ENCODE results near the gene AFF1.
"Not testable (repeated sequence)": the region's sequence is repeated elsewhere in the genome, so short reads cannot be mapped to it uniquely, and the experiment has no call there.

The AFF1 gene

GRCh38 chr4:87037171-87037570 lies 102.4 kb downstream of the AFF1 start:
- not testable (repeated sequence) for DNase-seq

DNA sequence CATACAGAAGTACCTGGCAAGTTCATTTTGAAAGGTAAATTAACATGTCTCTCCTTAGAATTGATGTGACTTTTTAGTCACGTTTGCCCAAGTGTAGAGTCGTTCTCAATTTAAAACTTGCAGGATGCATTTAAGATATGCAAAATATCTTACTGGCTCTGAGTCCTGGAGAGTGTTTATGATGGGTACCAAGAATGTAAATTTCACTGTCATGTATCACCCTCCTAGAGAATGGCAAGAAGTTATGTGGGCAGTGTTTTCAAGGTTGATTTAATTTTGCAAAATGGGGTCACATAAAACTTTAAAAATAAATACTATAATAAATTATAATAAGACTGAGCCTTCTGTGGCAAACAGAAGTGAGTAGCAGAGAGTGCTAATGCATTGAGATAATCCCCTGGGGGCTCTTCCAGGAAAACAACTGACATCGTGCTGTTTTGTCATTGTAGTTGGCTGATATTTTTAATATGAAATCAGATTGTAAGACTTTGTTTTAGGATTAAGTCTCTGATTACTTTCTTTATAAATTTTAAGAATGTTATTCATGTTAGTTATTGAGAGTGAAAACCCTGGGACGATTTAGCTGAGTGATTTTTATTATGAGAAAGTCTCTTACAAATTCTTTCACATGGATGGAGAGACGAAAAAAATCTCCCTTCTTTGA lies 103.0 kb downstream of the AFF1 start:
- no peak for DNase-seq

GRCh38 chr4:87038837-87039615 lies 104.2 kb downstream of the AFF1 start:
- DNase-seq: no peak

GRCh38 chr4:87041141-87041540 lies 106.3 kb downstream of the AFF1 start:
- no peak for DNase-seq

- no peak for DNase-seq
Measured at GRCh38 chr4:87042221-87042620, 107.4 kb downstream of the AFF1 start.

DNA sequence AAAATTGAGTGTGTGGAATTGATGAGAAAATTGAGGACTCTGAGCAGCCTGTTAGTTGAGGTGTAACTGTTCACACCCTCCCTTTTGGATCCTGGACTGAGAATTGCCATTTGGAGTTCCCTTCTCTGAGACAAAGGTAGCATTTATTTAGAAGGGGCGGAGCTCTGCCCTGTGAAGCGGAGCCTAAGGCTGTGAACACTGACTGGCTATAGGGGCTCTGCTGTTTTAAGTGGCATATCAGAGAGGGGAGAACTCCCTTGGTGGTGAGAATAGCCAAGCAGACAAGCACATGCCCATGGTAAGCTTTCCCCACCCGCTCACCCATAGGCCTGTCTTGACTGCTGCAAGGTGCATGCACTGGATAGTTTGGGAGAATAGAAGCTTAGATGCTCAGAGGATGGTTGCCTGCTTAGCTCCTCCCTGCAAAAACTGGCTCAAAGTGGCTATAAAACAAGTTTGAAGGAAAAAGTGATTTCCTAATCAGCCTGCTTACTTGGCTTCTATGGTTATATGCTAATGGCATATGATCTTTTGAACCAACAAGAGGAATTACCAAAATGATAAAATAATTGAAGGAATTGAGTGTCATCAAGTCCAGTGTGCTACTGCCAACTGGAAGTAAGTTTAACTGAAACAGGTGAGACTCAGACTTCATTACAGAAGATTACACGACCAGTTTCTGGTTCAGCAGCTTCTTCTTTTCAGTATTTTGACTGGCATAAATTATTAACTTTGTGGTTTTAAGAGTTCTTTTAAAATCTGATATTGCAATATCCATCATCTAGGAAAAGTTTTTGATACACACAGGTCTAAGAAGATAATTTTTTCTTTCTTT lies 108.4 kb downstream of the AFF1 start:
- DNase-seq: no peak

DNA sequence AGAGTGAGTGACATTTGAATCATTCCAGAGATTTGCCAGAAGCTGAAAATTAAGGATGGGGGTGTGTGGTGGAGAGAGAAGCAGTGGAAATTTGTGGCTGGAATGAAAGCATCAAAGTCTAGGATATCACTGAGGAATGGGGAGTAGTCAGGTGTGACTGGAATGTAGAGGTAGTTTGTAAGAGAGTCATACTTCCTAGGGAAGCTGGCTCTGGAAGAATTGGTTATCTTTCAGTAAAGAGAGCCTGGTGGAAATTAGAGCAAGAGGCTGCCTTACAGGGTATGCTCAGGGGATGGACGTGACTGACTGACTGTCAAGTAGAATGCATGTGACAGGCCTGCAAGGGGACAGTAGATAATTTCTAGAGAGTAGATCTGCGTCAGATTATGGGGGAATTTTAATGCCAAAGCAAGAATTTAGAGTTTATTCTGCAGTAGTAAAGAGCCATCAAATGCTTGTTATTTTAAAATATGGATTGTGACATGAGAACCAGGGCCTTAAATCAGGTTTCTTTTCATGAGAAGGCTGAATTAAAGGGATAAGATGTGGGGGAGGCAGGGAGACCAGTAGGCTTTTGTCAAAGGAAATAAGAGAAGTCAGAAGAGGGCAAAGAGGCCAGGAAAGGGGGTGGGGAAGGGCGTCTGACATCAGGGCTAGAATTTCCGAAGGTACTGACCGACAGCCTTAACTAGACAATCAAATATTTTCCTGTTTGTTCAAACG lies 109.9 kb downstream of the AFF1 start:
- DNase-seq: no peak

GRCh38 chr4:87045234-87045558 lies 110.4 kb downstream of the AFF1 start:
- DNase-seq: no peak

GRCh38 chr4:87045659-87046058 lies 110.8 kb downstream of the AFF1 start:
- no peak for DNase-seq

- DNase-seq: no peak
Measured at GRCh38 chr4:87046121-87046551, 111.3 kb downstream of the AFF1 start.

DNA sequence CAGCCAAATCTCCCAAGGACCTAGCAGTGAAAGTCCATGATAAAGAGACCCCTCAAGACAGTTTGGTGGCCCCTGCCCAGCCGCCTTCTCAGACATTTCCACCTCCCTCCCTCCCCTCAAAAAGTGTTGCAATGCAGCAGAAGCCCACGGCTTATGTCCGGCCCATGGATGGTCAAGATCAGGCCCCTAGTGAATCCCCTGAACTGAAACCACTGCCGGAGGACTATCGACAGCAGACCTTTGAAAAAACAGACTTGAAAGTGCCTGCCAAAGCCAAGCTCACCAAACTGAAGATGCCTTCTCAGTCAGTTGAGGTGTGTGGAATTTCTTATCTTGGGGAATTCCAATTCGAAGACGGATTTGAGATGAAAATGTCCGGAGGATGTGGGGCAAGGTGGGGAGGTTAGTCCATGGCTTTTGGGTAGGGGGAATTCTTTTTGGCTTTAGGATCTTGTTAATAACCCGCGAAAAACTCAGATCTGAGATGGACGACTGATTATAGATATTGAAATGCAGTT lies 112.5 kb downstream of the AFF1 start:
- DNase-seq: no peak

DNA sequence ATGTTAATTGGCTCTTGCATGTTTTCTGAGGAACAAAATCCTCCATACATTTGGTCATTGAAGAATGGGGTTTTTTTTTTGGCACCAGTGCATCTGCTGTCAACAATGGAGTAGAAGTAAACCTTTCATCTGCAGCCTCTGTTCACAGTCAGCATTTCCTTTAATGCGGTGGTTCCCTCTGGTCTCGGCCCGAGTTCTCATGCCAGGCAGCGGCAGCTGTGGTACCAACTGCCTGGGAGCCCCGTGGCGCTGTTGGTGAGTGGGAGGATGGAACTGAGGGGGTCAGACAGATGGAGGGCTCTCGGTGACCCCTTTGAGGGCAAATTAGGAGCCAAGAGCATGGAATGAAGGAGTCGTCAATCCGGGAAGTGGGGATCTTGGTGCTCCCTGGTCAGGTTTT lies 114.7 kb downstream of the AFF1 start:
- no peak for DNase-seq

DNA sequence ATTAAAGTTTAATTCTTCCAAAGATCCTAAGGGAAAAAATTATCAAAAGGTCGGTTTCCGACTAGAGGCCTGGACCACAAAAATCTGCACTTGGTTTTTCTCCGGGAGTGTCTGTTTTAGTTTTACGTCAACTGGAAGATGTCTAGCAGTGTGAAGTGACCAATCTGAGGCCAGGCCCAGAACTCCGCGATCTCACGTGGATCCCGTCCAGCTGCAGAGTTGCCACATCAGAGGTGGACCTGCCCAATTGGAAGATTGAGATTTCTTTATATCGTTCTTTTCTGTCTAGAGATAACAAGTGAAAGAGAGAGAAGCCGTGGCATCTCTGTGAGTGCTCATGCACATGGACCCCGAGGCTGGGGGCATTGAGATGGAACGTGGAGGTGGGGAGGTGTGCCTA lies 115.8 kb downstream of the AFF1 start:
- DNase-seq: no peak

GRCh38 chr4:87051121-87051713 lies 116.4 kb downstream of the AFF1 start:
- no peak for DNase-seq

- DNase-seq: no peak
Measured at GRCh38 chr4:87052615-87053014, 117.8 kb downstream of the AFF1 start.

DNA sequence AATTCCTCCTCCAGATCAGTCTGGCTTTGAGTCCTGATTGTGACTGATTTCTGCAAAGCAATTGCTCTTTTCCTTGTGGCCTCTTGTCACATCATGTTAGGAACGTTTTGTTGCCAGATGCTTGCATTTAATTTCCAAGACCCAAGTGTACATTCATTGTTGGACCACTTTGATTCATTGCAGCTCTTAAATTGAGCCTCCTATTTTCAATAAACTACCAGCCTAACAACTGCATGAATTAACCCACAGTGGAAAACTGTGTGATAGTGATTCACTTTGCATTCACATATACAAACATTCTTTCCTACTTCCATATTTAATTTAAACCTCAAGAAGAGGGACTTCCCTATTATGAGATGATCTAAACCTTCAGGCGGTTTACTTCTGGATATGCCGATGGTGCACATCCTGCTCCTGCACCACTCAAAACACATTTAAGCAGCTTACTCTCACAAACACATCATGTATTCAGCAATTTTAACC lies 118.4 kb downstream of the AFF1 start:
- no peak for DNase-seq

DNA sequence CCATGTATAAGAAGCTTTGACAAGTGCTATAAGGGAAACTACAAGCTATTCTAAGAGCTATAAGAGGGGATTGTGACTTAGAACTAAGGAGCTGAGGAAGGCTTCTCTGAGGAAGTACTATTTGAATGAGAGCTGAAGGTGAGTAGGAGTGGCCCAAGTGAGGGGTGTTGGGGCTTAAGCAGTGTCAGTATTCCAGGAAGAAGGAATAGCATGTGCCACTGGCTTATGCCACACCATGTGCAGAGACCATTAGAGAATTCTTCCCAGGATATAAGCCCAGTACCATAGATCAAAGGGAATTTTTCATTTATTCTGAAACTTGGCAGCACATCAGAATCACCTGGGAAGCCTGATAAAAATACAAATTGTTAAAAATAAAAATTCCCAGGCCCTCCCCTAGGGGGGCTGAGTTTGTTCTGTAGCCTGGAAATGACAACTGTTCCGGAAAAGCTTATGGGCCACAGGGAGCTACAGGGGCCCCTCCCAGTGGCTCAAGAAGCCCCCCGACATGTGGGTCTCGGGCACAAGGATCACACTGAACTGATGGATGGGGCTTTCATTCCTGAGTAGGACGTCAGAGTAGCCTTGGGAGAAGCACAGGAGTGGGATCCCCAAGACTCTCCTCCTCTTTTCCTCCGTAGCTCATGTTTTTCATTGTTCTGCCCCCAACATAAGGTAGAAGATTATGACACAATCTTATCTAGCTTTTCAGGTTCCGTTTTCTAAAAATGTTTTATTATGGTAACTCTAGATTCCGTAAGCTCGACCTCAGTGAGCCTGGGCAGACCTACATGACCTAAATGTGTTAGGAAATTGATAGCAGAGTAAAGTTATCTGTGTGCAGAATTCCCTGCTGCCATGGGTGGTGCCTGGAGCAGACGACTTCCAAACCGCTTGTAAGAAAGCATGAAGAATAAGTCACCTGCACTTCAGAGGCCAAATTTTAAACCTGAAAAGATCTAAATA lies 119.3 kb downstream of the AFF1 start:
- DNase-seq: no peak

- no peak for DNase-seq
Measured at GRCh38 chr4:87054900-87055299, 120.1 kb downstream of the AFF1 start.

GRCh38 chr4:87055311-87055710 lies 120.5 kb downstream of the AFF1 start:
- DNase-seq: no peak

DNA sequence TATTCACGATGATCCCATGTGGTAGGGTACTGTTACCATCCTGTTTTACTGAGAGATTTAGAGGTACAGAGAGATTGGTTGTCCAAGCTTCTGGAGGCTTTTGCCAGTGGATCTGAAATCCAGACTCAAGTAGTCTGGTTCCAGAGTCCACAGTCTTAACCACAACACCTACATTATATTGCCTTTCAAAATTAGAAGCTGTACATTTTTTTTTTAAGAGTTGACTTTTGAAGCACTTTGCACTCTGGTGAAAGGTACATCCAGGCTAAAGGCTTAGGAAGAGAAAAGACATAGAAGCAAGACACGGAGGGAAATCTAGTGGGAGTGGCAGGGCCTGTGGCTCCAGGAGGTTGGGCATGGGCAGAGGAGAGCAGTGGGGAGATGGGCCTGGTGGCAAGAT lies 122.1 kb downstream of the AFF1 start:
- no peak for DNase-seq

GRCh38 chr4:87057835-87058355 lies 123.1 kb downstream of the AFF1 start:
- no peak for DNase-seq
